ENCODE results near the gene ETV6.

DNA sequence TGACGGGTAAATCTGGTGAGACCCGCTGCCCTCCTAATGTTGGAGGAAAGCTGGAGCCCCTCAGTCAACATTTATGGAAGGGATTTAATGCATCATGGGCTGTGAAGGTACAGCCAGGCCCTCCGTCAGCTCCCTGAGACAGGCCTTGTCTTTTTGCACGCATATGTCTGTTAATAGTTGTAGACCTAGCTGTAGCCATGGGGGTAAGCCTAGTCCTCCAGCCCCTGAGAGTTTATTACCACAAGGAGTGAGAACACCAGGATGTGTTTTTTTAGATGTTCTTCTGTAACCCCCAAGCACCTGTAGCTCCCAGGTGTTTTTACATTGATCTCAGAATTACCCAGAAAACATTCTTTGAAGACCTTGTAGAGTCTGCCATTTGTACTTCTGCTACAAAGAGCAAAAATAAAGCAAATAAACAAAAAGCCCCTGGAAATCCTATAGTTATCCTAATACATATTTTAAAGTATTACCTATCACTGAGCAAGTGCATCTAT, 25.5 kb downstream of the ETV6 start:
- no peak for TF ChIP-seq CTCF (IDR thresholded peaks at IDR 0.05)
- no peak for TF ChIP-seq POLR2A (IDR thresholded peaks at IDR 0.05)

Measured in right lobe of liver (tissue), 4 donors.